HG02938 (cell line): ENCODE data around the gene TPTE.
"Not testable (repeated sequence)": the region's sequence is repeated elsewhere in the genome, so short reads cannot be mapped to it uniquely, and the experiment has no call there.

Experiments
- ATAC-seq: cut with Tn5 transposase; IDR thresholded peaks from one replicate; pipeline ENCODE4 v1.9.1; 2021; ENCODE audit warnings: mild to moderate bottlenecking, moderate library complexity; ENCODE audit not compliant: unreplicated experiment

The TPTE gene

DNA sequence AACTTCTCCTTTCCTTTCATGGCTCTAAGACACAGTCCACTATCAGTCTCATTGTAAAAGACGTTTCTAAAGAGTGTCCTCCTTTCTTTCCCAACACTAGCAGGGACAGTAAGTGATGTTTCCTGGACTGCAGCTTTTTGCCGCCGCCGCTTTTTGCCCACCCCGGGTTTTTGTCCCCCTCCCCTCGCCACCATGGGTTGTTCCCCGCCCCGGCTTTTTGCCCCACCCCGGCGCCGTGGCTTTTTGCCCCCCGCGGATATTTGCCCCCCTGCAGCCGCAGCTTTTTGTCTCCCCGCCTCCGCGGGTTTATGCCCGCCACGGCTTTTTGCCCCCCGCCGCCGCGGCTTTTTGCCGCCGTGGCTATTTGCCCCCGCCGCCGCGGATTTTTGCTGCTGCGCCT, 95.2 kb downstream of the TPTE start:
- no peak for ATAC-seq

DNA sequence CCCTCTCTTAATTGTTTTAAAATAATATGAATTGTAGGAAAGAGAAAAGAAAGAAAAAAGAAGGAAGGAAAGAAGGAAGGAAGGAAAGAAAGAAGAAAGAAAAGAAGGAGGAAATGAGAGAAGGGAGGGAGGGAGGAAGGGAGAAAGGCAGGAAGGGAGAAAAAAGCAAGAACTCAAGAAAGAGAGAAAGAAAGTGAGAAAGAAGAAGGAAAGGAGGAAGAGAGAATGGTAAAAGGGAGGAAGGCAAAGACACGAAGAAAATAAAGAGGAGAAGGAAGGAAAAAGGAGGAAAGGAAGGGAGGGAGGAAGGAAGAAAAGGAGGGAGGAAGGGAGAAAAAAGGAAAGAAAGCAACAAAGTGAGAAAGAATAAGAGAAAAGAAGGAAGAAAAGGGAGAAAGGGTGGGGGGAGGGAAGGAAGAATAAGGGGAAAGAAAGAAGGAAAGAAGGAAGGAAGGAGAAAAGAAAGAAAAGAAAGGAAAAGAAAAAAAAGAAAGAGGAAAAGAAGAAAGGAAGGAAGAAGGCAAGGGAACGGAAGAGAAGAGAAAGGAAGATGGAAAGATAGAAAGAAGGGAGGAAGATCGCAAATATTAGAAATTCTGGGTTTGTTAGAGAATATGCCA, 95.9 kb downstream of the TPTE start:
- not testable (repeated sequence) for ATAC-seq

DNA sequence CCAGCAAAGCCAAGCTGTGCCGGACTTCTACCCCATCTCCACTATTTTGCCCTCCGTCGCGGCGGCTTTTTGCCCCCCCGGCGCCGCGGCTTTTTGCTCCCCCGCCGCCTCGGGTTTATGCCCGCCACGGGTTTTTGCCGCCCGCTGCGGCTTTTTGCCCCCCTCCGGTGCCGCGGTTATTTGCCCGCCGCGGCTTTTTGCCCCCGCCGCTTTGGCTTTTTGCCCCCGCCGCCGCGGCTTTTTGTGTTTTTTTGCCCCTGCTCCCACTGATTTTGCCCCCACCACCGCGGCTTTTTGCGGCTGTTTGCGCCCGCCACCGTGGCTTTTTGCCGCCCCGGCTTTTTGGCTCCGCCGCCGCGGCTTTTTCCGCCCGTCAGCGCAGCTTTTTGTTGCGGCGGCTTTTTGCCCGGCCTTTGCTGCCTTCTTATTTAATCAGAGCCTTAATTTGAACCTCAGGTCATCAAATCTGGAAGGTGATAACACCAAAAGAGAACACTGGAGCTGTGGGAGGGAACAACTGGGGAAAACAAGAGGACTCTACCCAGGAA, 106.0 kb downstream of the TPTE start:
- no peak for ATAC-seq

DNA sequence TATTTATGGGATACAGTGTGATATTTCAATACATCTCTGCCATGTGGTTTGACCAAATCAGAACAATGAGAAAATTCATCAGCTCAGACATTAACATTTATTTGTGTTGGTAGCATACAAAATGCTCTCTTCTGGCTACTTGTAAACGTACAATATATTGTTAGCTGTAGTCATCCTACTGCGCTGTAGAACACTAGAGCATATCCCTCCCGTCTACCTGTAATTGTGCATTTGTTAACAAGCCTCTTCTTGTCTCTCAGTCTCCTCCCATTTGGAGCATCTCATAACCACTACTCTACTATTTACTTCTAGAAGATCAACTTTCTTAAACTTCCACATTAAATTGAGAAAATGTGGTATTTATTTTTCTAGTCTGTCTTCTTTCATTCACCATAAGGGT, 107.9 kb downstream of the TPTE start:
- not testable (repeated sequence) for ATAC-seq

DNA sequence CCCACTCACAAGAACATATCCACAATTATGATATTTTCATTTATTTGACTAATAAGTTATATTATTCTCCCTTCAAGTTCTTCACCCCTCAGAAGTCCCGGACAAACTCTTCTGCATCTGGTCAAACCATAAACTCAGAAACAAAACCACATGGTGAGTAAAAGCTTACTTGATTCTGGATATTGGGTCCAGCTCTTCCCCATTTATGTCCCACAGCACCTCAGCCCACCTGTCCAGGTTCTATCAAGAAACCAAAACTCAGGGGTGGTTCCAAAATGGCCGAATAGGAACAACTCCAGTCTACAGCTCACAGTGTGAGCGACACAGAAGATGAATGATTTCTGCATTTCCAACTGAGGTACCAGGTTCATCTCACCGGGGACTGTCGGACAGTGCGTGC, 109.4 kb downstream of the TPTE start:
- ATAC-seq, result not testable (repeated sequence)

DNA sequence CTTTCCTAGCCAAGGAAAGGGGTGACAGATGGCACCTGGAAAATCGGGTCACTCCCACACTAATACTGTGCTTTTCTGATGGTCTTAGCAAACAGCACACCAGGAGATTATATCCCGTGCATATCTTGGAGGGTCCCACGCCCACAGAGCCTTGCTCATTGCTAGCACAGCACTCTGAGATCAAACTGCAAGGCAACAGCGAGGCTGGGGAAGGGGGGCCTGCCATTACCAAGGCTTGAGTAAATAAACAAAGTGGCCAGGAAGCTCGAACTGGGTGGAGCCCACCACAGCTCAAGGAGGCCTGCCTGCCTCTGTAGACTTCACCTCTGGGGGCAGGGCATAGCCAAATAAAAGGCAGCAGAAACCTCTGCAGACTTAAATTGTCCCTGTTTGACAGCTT, 109.9 kb downstream of the TPTE start:
- ATAC-seq, result not testable (repeated sequence)

DNA sequence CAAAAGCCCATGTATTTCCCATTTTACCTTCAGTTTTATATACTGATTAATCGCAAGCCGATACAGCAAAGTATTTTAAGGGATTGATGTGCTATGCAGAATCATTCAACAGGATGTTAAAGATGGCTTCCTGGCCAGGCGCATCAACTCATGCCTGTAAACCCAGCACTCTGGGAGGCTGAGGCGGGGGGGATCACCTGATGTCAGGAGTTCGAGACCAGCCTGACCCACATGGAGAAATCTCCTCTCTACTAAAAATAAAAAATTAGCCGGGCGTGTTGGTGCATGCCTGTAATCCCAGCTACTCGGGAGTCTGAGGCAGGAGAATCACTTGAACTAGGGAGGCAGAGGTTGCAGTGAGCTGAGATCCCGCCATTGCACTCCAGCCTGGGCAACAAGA, 116.8 kb downstream of the TPTE start:
- ATAC-seq, result not testable (repeated sequence)

DNA sequence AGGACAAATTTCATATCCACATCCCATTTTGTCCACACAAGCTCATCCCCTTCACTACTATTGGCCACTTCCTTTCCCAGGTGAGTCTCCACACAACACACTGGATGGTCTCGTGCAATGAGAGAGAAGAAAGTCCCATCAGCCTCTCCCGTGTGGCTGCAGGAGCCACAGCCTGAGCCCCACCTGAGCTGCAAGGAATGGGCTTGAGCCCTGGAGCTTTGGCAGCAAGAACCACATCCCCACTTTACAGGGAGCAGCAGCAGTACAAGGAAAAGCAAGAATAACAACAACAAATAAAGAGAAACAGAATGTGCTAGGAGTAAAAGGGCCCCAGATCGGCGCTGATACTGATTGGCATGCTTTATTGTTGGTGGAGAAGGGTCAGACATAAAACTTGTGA, 117.7 kb downstream of the TPTE start:
- no peak for ATAC-seq

DNA sequence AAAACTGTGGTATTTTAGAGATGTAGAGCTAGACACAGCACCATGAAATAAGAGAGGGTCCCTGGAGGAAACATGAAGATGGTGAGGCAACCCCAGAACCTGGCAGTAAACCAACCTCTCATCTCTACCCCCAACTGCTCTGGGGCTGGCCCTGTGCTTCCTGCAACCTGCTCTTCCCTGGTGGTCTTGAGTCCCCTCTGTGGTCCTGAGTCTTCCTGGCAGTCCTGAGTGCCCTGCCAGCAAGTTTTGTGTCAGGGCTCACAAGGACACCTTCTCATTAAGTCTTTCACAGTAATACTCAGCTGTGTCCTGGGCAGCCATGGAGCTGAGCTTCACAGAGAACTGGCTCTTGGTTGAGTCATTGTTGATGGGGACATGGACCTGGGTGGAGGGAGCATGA, 118.4 kb downstream of the TPTE start:
- not testable (repeated sequence) for ATAC-seq

DNA sequence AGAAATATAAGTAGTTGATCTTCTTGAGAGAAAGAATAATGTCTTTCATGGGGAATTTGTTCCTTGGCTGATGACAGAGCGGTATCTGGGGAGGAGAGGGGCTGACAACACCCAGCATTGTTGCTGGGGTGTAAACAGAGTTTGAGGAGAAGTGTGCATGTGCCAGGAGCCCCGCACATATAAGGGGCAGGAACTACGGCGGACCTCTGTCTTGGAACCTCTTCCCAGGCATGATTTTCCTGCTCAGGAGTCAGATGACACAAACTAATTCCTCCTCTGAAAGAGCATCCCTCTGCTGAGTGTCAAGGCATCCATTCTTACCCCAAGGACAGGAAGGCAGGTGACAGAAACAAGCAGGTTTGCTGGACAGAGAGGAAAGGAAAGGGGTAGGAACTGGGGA, 119.1 kb downstream of the TPTE start:
- ATAC-seq, result no peak

DNA sequence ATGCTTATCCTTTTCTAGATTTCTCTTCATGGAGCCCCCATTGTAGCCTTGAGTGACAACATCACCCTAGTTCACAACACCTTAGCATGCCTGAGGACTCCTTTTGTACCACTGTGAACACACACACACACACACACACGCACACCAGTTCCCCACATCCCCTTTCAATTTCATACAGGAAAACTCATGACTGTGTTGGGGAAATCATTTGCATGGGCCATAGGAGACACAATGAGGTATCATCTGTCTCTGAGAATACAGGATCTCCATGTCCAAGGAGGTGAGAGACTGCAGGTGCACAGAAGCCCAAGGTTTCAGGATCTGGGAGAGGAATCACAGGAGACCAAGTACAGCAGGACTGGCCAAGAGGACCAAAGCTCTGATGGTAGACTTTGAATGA, 119.7 kb downstream of the TPTE start:
- ATAC-seq, result no peak

DNA sequence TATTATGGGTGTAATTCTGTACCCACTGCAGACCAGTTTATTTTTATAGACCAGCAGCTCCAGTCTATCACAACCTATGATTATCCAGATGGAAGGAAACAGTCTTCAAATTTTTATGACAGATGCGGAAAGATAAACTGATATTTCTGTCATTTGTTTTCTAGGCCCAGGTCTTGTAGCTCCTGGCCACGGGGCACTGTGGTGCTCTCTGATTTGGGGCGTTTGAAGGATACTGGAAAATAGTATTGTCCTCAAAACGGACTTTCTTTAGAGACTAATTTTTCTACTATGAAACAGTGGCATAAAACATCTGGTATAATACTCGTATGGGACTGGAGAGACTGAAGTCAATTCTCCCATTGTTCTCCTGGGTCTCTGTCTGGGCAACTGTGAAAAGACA, 124.3 kb downstream of the TPTE start:
- ATAC-seq, result not testable (repeated sequence)

DNA sequence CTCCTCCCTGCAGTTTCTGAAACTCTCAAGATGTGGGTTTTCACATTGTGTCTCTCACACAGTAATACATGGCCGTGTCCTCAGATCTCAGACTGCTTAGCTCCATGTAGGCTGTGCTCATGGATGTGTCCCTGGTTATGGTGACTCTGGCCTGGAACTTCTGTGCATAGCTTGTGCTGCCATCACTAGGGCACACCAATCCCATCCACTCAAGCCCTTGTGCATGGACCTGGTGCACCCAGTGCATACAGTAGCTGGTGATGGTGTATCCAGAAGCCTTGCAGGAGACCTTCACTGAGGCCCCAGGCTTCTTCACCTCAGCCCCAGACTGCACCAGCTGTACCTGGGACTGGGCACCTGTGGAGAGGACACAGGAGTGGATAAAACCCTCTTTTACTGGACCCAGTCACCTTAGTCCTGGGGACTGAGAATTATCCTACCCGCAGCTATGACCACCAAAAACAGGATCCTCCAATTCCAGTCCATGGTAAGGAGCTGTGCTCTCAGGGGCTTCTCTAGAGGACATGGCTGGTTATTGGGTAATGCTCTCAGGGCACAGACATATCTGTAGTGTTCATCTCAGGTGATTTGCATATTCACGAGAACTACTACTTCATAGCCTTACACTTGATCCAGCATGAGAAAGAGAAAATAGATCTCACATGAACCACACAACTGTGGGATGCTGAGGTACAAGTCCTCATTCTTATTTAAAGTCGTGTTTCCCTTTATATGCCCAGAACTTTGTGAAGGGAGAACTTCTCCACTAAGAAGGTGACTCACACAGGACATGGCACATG, 128.2 kb downstream of the TPTE start:
- not testable (repeated sequence) for ATAC-seq

DNA sequence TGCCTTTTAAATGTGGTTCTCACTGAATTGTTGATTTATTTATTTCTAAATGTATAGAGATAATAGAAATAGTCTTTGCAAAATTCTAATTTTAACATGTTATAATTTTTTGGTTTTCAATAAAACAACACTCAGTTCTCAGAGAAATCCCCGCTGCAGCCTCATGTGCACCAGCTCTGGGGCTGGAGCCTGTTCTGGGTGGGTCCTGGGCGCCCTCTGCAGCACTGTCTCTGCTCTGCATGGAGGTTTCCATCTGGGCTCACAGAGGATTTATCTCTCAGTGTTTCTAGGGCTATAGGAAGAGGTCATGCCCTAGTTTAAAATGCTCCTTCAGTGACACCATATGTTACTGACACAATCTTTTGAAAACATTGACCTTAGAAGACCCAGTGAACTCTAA, 128.9 kb downstream of the TPTE start:
- not testable (repeated sequence) for ATAC-seq
